Mesenchymal stem cell (in vitro differentiated cells and primary cell): ENCODE data around the gene KLHL29.

Experiments
- DNase-seq: peaks from one replicate; pipeline ENCODE4 v3.0.0-alpha.2; 2013
- H2AFZ ChIP-seq: one replicate; pipeline ENCODE4 v1.6.1; 2013; ENCODE audit warnings: low read depth, mild to moderate bottlenecking, control low read depth, inconsistent platforms, low read length, moderate library complexity
- H2AK5ac ChIP-seq: 2 replicates; pipeline ENCODE4 v1.6.1; 2013; ENCODE audit warnings: low read length, moderate library complexity, mild to moderate bottlenecking, inconsistent platforms; ENCODE audit not compliant: severe bottlenecking
- H2BK120ac ChIP-seq: one replicate; pipeline ENCODE4 v1.6.1; 2013; ENCODE audit warnings: low read depth, mild to moderate bottlenecking, inconsistent platforms, low read length, moderate library complexity
- H2BK12ac ChIP-seq, 2 experiments: one replicate each; pipeline ENCODE4 v1.6.1; 2013; ENCODE audit warnings: inconsistent platforms in 2 of 2, low read length in 2 of 2, mild to moderate bottlenecking in 2 of 2, moderate library complexity in 2 of 2, control low read depth in 1 of 2
- H2BK15ac ChIP-seq: one replicate; pipeline ENCODE4 v1.6.1; 2013; ENCODE audit warnings: mild to moderate bottlenecking, low read depth, inconsistent platforms; ENCODE audit not compliant: poor library complexity, severe bottlenecking
- H2BK5ac ChIP-seq: 2 replicates; pipeline ENCODE4 v1.6.1; 2013; ENCODE audit warnings: low read depth, mild to moderate bottlenecking, low read length, control low read depth, inconsistent platforms; ENCODE audit not compliant: poor library complexity, severe bottlenecking
- H3K14ac ChIP-seq, 2 experiments: one replicate each; pipeline ENCODE4 v1.6.1; 2013; ENCODE audit warnings: inconsistent platforms in 2 of 2, low read length in 2 of 2, control low read depth in 1 of 2, mild to moderate bottlenecking in 1 of 2, moderate library complexity in 1 of 2
- H3K18ac ChIP-seq, 2 experiments: one replicate each; pipeline ENCODE4 v1.6.1; 2013; ENCODE audit warnings: inconsistent platforms in 2 of 2, low read length in 2 of 2, control low read depth in 1 of 2, low read depth in 1 of 2, mild to moderate bottlenecking in 1 of 2
- H3K23ac ChIP-seq, 2 experiments: one replicate each; pipeline ENCODE4 v1.6.1; 2013; ENCODE audit warnings: inconsistent platforms in 2 of 2, low read length in 2 of 2, mild to moderate bottlenecking in 2 of 2, moderate library complexity in 2 of 2, control low read depth in 1 of 2
- H3K27ac ChIP-seq: 2 replicates; pipeline ENCODE4 v1.5.1; 2013; ENCODE audit warnings: mild to moderate bottlenecking, moderate library complexity, low read length, control low read depth, inconsistent platforms; ENCODE audit not compliant: poor library complexity, severe bottlenecking
- H3K27me3 ChIP-seq, 2 experiments: 2 replicates each; pipeline versions ENCODE4 v1.6.1 to v1.7.0; 2013; ENCODE audit warnings: low read length in 2 of 2, mild to moderate bottlenecking in 2 of 2, moderate library complexity in 2 of 2, control low read depth in 1 of 2, inconsistent platforms in 1 of 2; ENCODE audit not compliant: control insufficient read depth in 1 of 2, insufficient read depth in 1 of 2
- H3K36me3 ChIP-seq, 2 experiments: 2 replicates each; pipeline versions ENCODE4 v1.6.1 to v1.7.0; 2013; ENCODE audit warnings: low read length in 2 of 2, control low read depth in 1 of 2, inconsistent platforms in 1 of 2, low read depth in 1 of 2, mild to moderate bottlenecking in 1 of 2; ENCODE audit not compliant: insufficient read depth in 2 of 2, control insufficient read depth in 1 of 2
- H3K4ac ChIP-seq, 2 experiments: one replicate each; pipeline ENCODE4 v1.6.1; 2013; ENCODE audit warnings: inconsistent platforms in 2 of 2, low read length in 2 of 2, mild to moderate bottlenecking in 2 of 2, moderate library complexity in 2 of 2, control low read depth in 1 of 2, low read depth in 1 of 2
- H3K4me1 ChIP-seq: 2 replicates; pipeline ENCODE4 v1.6.1; 2013; ENCODE audit warnings: low read depth, low read length, control low read depth; ENCODE audit not compliant: control insufficient read depth, insufficient read depth
- H3K4me2 ChIP-seq: 2 replicates; pipeline ENCODE4 v1.6.1; 2013; ENCODE audit warnings: low read length, mild to moderate bottlenecking, inconsistent platforms; ENCODE audit not compliant: poor library complexity, severe bottlenecking
- H3K4me3 ChIP-seq, 2 experiments: 2 replicates each; pipeline versions ENCODE4 v1.5.1 to v1.7.0; 2013; ENCODE audit warnings: low read length in 2 of 2, mild to moderate bottlenecking in 2 of 2, control low read depth in 1 of 2, low read depth in 1 of 2; ENCODE audit not compliant: insufficient read depth in 1 of 2
- H3K79me1 ChIP-seq: replicated peaks from 2 replicates; pipeline ENCODE4 v1.6.1; 2013; ENCODE audit warnings: mild to moderate bottlenecking, control low read depth, low read length, inconsistent platforms; ENCODE audit not compliant: poor library complexity, severe bottlenecking
- H3K9ac ChIP-seq: 2 replicates; pipeline ENCODE4 v1.7.0; 2013; ENCODE audit warnings: mild to moderate bottlenecking, low read length, moderate library complexity
- H3K9me3 ChIP-seq: 2 replicates; pipeline ENCODE4 v1.7.0; 2013; ENCODE audit warnings: mild to moderate bottlenecking, low read length; ENCODE audit not compliant: control insufficient read depth
- H4K8ac ChIP-seq: one replicate; pipeline ENCODE4 v1.6.1; 2013; ENCODE audit warnings: inconsistent platforms, mild to moderate bottlenecking, low read length, moderate library complexity
- H4K91ac ChIP-seq: one replicate; pipeline ENCODE4 v1.6.1; 2013; ENCODE audit warnings: mild to moderate bottlenecking, low read length, inconsistent platforms
- WGBS: methylation state at CpG from one replicate; pipeline ENCODE4 v1.1.7; 2013; ENCODE audit warnings: mixed read lengths; 5-methylcytosine and 5-hydroxymethylcytosine counted together

KLHL29 gene

DNA sequence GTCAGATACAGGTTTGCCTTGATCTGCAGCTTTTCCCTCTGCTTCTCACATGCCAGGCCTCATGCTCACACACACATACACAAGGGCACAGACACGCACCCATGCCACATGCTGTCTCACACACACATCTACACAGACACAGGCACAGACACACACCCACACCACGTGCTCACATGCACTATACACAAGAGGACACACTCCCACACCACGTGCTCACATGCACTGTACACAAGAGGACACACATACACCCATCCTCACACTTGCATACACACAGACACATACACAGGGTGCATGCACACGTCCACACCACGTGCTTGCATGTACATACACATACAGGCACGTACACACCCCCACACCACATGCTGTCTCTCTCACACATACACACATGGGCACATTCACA lies 288.1 kb downstream of the KLHL29 start:
- Histone ChIP-seq H3K4ac (no peak overlapping the region), H4K91ac (peak overlapping the region; percentile 5), H3K9ac (no peak overlapping the region), H3K4me1 (peaks cover 15% of the 10 kb centered on the region), H3K23ac (no peak overlapping the region), H2BK5ac (no peak overlapping the region), H3K27me3 (no peaks in the 10 kb centered on the region), H4K8ac (no peak overlapping the region), H3K36me3 (peaks cover 8 to 18% of the 10 kb centered on the region in 2 experiments), H3K27ac (no peak overlapping the region), H3K4me2 (no peak overlapping the region), H3K14ac (peak overlapping the region in 1 of 2 experiments; percentile 88), H3K79me1 (no peaks in the 10 kb centered on the region), H3K4me3 (no peak overlapping the region), H2AK5ac (no peak overlapping the region), H2BK12ac (no peak overlapping the region), H2BK15ac (no peak overlapping the region), H3K9me3 (peaks cover 4% of the 10 kb centered on the region), H2AFZ (no peak overlapping the region), H3K18ac (no peak overlapping the region), H2BK120ac (no peak overlapping the region)
- 86% methylated on average over 6 of the region's 6 CpGs for WGBS
- DNase-seq: no peak

DNA sequence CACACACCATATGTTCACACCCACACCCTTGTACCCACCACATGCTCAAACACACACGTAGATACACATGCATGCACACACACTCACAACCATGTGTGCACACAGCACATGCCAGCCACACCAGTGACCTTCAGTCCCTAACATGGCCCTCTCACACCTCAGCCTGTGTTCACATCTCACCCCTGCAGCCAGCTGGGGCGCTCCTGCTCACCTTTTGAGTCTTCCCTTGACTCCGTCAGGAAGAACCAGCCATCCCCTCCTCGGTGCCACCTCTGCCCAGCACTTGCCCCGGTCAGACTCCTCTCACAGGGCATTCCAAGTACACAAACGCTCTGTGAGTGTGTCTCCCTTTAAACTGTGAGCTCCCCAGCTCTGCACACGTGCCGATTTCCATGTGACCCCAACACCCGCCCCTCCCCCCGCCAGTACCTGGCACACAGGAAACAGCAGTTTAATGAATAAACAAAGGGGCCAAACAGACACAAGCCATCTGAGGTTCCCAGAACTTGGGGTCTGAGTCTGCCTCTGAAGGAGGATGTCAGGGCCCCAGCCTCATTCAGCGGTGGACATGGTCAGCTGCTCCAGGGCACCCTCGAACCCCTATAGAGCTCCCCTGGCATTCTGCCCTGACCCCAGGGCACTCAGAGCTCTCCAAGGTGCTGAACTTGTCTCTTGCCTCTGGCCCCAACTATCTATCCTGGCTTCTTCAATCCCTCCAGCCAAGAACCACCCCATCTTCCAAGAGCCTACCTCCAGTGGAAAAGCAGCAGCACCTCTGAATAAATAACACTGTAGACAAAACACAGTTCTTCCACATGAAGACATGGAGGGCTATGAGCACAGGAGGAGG lies 289.1 kb downstream of the KLHL29 start:
- no peak overlapping the region for H2BK5ac ChIP-seq
- no peak overlapping the region for H3K27ac ChIP-seq
- H3K36me3 ChIP-seq: peaks cover 8 to 24% of the 10 kb centered on the region in 2 experiments
- H3K9me3 ChIP-seq: peaks cover 14% of the 10 kb centered on the region
- peaks cover 9% of the 10 kb centered on the region for H3K4me1 ChIP-seq
- WGBS: 64% methylated on average over 12 of the region's 12 CpGs
- H3K9ac ChIP-seq: no peak overlapping the region
- no peak overlapping the region for H2AK5ac ChIP-seq
- no peak overlapping the region for H4K8ac ChIP-seq
- H3K79me1 ChIP-seq: no peaks in the 10 kb centered on the region
- no peak overlapping the region for H3K23ac ChIP-seq
- H2AFZ ChIP-seq: no peak overlapping the region
- DNase-seq: peak; percentile 18
- H3K4me2 ChIP-seq: no peak overlapping the region
- H3K14ac ChIP-seq: no peak overlapping the region
- no peak overlapping the region for H4K91ac ChIP-seq
- no peak overlapping the region for H3K18ac ChIP-seq
- no peaks in the 10 kb centered on the region for H3K27me3 ChIP-seq
- H3K4ac ChIP-seq: no peak overlapping the region
- no peak overlapping the region for H2BK12ac ChIP-seq
- no peak overlapping the region for H2BK120ac ChIP-seq
- H3K4me3 ChIP-seq: no peak overlapping the region
- no peak overlapping the region for H2BK15ac ChIP-seq

DNA sequence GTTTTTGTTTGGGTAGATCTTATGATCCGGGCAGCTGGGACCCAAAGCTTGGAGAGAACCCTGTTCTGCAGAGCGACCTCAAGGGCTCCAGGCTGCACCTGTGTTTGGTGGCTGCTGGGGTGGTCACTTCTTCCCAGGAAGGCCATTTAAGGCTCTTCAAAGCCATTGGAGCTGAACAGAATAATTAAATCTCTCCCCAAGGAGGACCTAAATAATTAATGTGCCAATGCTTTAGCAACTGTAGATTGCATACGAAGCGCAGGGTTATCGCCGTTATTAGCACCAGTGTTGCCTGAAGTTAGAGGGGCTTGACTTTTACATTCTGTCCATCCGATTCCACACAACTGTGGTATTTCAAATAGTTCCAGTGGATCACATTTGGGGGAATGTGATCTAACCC lies 290.5 kb downstream of the KLHL29 start:
- H3K14ac ChIP-seq: no peak overlapping the region
- H3K18ac ChIP-seq: no peak overlapping the region
- DNase-seq: no peak
- no peak overlapping the region for H2BK120ac ChIP-seq
- peaks cover 5% of the 10 kb centered on the region for H3K4me1 ChIP-seq
- no peak overlapping the region for H3K9ac ChIP-seq
- H3K36me3 ChIP-seq: peaks cover 8 to 24% of the 10 kb centered on the region in 2 experiments
- peaks cover 18% of the 10 kb centered on the region for H3K9me3 ChIP-seq
- no peak overlapping the region for H2BK12ac ChIP-seq
- no peak overlapping the region for H3K4ac ChIP-seq
- H3K27ac ChIP-seq: no peak overlapping the region
- H4K8ac ChIP-seq: no peak overlapping the region
- no peaks in the 10 kb centered on the region for H3K27me3 ChIP-seq
- no peak overlapping the region for H2BK5ac ChIP-seq
- H3K23ac ChIP-seq: no peak overlapping the region
- no peak overlapping the region for H3K4me3 ChIP-seq
- H3K79me1 ChIP-seq: no peaks in the 10 kb centered on the region
- H2AFZ ChIP-seq: no peak overlapping the region
- 98% methylated on average over 7 of the region's 7 CpGs for WGBS
- H3K4me2 ChIP-seq: no peak overlapping the region
- H2BK15ac ChIP-seq: no peak overlapping the region
- H2AK5ac ChIP-seq: no peak overlapping the region
- H4K91ac ChIP-seq: no peak overlapping the region

DNA sequence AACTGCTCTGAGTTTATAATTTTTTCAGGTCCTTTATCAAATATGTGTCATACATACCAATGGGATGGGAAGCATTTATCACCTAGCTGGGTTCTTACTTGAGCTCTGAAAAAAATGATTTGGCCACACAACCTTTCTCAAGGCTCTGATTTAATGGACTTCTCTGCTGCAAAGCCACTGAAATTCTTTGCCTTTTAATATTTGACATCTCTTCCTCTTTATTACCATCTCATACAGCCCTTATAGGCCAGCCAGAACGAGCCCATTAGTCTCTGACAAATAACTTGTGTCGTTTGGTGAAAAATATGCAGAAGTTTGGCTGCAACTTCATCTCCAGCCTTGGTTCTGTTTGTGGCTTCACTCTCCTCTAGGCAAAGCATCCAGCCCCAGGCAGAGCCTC lies 292.9 kb downstream of the KLHL29 start:
- DNase-seq: no peak
- no peak overlapping the region for H3K9ac ChIP-seq
- H3K27me3 ChIP-seq: no peaks in the 10 kb centered on the region
- H3K4me2 ChIP-seq: no peak overlapping the region
- H3K4ac ChIP-seq: no peak overlapping the region
- no peak overlapping the region for H3K27ac ChIP-seq
- H2AK5ac ChIP-seq: no peak overlapping the region
- H2BK120ac ChIP-seq: no peak overlapping the region
- H2AFZ ChIP-seq: no peak overlapping the region
- H2BK12ac ChIP-seq: no peak overlapping the region
- H3K14ac ChIP-seq: no peak overlapping the region
- no peak overlapping the region for H3K18ac ChIP-seq
- H2BK5ac ChIP-seq: no peak overlapping the region
- WGBS: 84% methylated on average over 2 of the region's 2 CpGs
- H4K91ac ChIP-seq: no peak overlapping the region
- H2BK15ac ChIP-seq: no peak overlapping the region
- H3K36me3 ChIP-seq: peaks cover 4 to 24% of the 10 kb centered on the region in 2 experiments
- no peak overlapping the region for H4K8ac ChIP-seq
- peaks cover 18% of the 10 kb centered on the region for H3K9me3 ChIP-seq
- peaks cover 2% of the 10 kb centered on the region for H3K4me1 ChIP-seq
- H3K4me3 ChIP-seq: peak overlapping the region in 1 of 2 experiments; percentile 14
- H3K23ac ChIP-seq: no peak overlapping the region
- H3K79me1 ChIP-seq: no peaks in the 10 kb centered on the region
